Naive thymus-derived CD4-positive, alpha-beta T cell (primary cell): Measurements from ENCODE around the gene GLT1D1. TPM values are rescaled to one million over a fixed set of nuclear protein-coding genes. Genes with fewer than 3 reads are reported as not detected.

Source experiments
- ATAC-seq: fragments of 150-1000 bp; cut with Tn5 transposase; 2 replicates; pipeline ENCODE4 v1.10.0; 2021; ENCODE audit warnings: mild to moderate bottlenecking, moderate library complexity
- CTCF ChIA-PET: fragments of 350-600 bp; sonication (Branson Sonifier 250); formaldehyde crosslinking; loops from one replicate; lab custom pipeline; 2021; ENCODE audit warnings: antibody characterized with exemption; lab: Charles Lee
- POLR2A ChIA-PET: fragments of 350-600 bp; sonication (Branson Sonifier 250); formaldehyde crosslinking; loops from one replicate; lab custom pipeline; 2021; ENCODE audit warnings: antibody characterized with exemption, inconsistent platforms; lab: Charles Lee
- DNase-seq, 9 donors: peaks; one replicate each; pipeline versions ENCODE4 v3.0.0 to v3.0.0-alpha.2; 2020 to 2022; ENCODE audit warnings: mixed read lengths in 1 of 9
- H3K27ac ChIP-seq: one replicate; pipeline ENCODE4 v1.7.0; 2013; ENCODE audit warnings: mild to moderate bottlenecking, low read depth, low read length, moderate library complexity
- H3K27me3 ChIP-seq, 2 donors: one replicate each; pipeline ENCODE4 v1.7.0; 2013; ENCODE audit warnings: low read length in 2 of 2, mild to moderate bottlenecking in 2 of 2, moderate library complexity in 2 of 2; ENCODE audit not compliant: control insufficient read depth in 2 of 2, insufficient read depth in 2 of 2
- H3K36me3 ChIP-seq, 3 experiments: 1 replicate in 2 of 3; 2 replicates in 1 of 3; pipeline ENCODE4 v1.7.0; 2013; ENCODE audit warnings: low read length in 3 of 3, mild to moderate bottlenecking in 3 of 3, moderate library complexity in 1 of 3; ENCODE audit not compliant: insufficient read depth in 3 of 3, control insufficient read depth in 2 of 3
- H3K4me1 ChIP-seq, 2 donors: one replicate each; pipeline ENCODE4 v1.7.0; 2013; ENCODE audit warnings: low read length in 2 of 2, mild to moderate bottlenecking in 2 of 2, moderate library complexity in 1 of 2; ENCODE audit not compliant: control insufficient read depth in 2 of 2, insufficient read depth in 2 of 2
- H3K4me3 ChIP-seq: 2 replicates; pipeline ENCODE4 v1.7.0; 2013; ENCODE audit warnings: mild to moderate bottlenecking, low read length
- H3K9me3 ChIP-seq, 3 experiments: 1 replicate in 2 of 3; 2 replicates in 1 of 3; pipeline ENCODE4 v1.7.0; 2013; ENCODE audit warnings: low read length in 3 of 3; ENCODE audit not compliant: control insufficient read depth in 2 of 3
- H3K27ac Mint-ChIP-seq, 9 donors: one replicate each; pipeline ENCODE4 v1.8.0; 2020 to 2022; ENCODE audit warnings: mixed read lengths in 9 of 9, mild to moderate bottlenecking in 8 of 9, moderate library complexity in 5 of 9, inconsistent platforms in 2 of 9
- H3K27me3 Mint-ChIP-seq, 5 donors: one replicate each; pipeline ENCODE4 v1.8.0; 2021 to 2022; ENCODE audit warnings: mixed read lengths in 5 of 5, mild to moderate bottlenecking in 1 of 5
- H3K36me3 Mint-ChIP-seq, 5 donors: one replicate each; pipeline ENCODE4 v1.8.0; 2020 to 2022; ENCODE audit warnings: mixed read lengths in 5 of 5, mild to moderate bottlenecking in 3 of 5, inconsistent platforms in 1 of 5
- H3K4me1 Mint-ChIP-seq, 7 donors: one replicate each; pipeline ENCODE4 v1.8.0; 2020 to 2022; ENCODE audit warnings: mixed read lengths in 7 of 7, mild to moderate bottlenecking in 3 of 7, inconsistent platforms in 1 of 7
- H3K4me3 Mint-ChIP-seq, 10 donors: one replicate each; pipeline ENCODE4 v1.8.0; 2020 to 2022; ENCODE audit warnings: mild to moderate bottlenecking in 10 of 10, mixed read lengths in 10 of 10, moderate library complexity in 6 of 10, inconsistent platforms in 2 of 10
- H3K9me3 Mint-ChIP-seq, 11 donors: one replicate each; pipeline ENCODE4 v1.8.0; 2020 to 2022; ENCODE audit warnings: mixed read lengths in 11 of 11, mild to moderate bottlenecking in 4 of 11, inconsistent platforms in 1 of 11, moderate library complexity in 1 of 11
- intact Hi-C, 2 donors: fragments of 100-400 bp; cut with micrococcal nuclease; formaldehyde crosslinking; loops; one replicate each; pipeline ENCODE4 v1.15.1; 2023
- polyA plus RNA-seq, 2 donors: library from polyadenylated mRNA; unstranded; fragments of 300-500 nt; fragmentation: Illumina TruSeq; gene quantifications; one replicate each; pipeline ENCODE4 v1.2.3, GENCODE V29; 2021
- total RNA-seq, 6 experiments: library from RNA in 5 of 6; stranded (reverse) in 5 of 6; gene quantifications; 1 replicate in 5 of 6; 2 replicates in 1 of 6; pipeline ENCODE4 v1.2.3 and lab custom pipeline; 2021 to 2026

The GLT1D1 gene
- total and polyA plus RNA-seq, 7 experiments from 2014 or later = 0.11 to 16.9 (median 1.1) TPM; not detected in 3

DNA sequence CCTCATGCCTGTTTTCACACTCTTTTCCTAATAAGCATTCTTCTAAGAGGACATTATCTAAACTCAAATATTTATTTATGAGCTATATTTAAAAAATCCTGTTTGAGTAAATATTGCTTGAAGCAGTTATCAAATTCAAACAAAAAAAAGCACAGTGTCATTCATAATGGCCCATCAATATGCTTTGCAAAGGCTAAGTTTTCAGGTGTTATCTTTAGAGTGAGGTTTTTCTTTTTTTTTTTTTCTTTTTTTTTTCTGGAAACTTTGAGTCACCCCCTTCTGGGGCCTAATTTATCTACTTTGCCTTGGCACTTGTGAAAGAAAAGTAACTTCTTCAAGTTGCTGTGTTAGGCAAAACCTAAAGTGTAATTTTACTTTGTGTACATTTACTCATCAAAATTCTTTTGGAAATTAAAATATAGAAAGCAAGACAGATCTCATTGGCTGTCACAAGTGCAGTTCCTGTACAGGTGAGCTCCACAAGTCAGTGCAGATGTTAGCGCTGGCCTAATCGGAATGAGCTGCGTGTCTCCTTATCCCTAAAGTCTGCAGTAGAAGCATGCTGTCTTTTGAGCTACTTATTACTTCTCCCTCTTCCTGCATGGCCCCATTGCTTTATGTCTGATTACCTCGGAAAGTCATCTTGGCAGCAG is 53.3 kb downstream of the GLT1D1 start:
- Mint-ChIP-seq H3K27ac (no peak overlapping the region), H3K4me3 (no peak overlapping the region), H3K27me3 (peaks cover 0 to 5% (median 0%) of the 10 kb centered on the region in 5 donors), H3K36me3 (no peaks in the 10 kb centered on the region), H3K9me3 (peaks cover 0 to 3% (median 0%) of the 10 kb centered on the region in 11 donors), H3K4me1 (peaks cover 0 to 3% (median 0%) of the 10 kb centered on the region in 7 donors)
- Histone ChIP-seq H3K4me3 (no peak overlapping the region), H3K27me3 (no peaks in the 10 kb centered on the region), H3K27ac (no peak overlapping the region), H3K9me3 (no peaks in the 10 kb centered on the region), H3K36me3 (no peaks in the 10 kb centered on the region), H3K4me1 (no peaks in the 10 kb centered on the region)
- CTCF ChIA-PET = no interaction called here
- intact Hi-C loops = no loop called here
- POLR2A ChIA-PET = no interaction called here
- no peak for DNase-seq
- no peak for ATAC-seq

DNA sequence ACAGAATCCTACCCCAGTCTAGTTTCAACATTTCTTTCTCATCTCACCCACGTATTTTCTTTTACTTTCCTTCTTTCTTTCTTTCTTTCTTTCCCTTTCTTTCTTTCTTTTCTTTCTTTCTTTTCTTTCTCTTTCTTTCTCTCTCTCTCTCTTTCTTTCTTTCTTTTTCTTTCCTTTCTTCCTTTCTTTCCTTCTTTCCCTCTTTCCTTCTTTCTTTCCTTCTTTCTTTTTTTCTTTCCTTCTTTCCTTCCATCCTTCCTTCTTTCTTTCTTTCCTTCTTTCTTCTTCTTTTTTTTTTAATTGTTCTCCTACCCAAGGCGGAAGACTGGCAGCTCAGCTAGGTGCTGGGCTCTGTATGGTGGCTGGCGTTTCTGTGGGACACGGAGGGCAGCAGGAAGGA is 55.0 kb downstream of the GLT1D1 start:
- H3K27ac ChIP-seq = no peak overlapping the region
- ChIA-PET CTCF (no interaction called here), POLR2A (no interaction called here)
- no peaks in the 10 kb centered on the region for H3K4me1 ChIP-seq
- peaks cover 0 to 3% (median 0%) of the 10 kb centered on the region in 7 donors for H3K4me1 Mint-ChIP-seq
- H3K36me3 ChIP-seq = no peaks in the 10 kb centered on the region
- peaks cover 0 to 6% (median 0%) of the 10 kb centered on the region in 5 donors for H3K27me3 Mint-ChIP-seq
- H3K36me3 Mint-ChIP-seq = no peaks in the 10 kb centered on the region
- intact Hi-C loops = no loop called here
- ATAC-seq (no peak), DNase-seq (no peak)
- H3K9me3 ChIP-seq = no peaks in the 10 kb centered on the region
- H3K27me3 ChIP-seq = no peaks in the 10 kb centered on the region
- H3K4me3 Mint-ChIP-seq = no peak overlapping the region
- no peaks in the 10 kb centered on the region for H3K9me3 Mint-ChIP-seq
- peak overlapping the region in 1 of 9 donors; percentile 71 for H3K27ac Mint-ChIP-seq
- no peak overlapping the region for H3K4me3 ChIP-seq

DNA sequence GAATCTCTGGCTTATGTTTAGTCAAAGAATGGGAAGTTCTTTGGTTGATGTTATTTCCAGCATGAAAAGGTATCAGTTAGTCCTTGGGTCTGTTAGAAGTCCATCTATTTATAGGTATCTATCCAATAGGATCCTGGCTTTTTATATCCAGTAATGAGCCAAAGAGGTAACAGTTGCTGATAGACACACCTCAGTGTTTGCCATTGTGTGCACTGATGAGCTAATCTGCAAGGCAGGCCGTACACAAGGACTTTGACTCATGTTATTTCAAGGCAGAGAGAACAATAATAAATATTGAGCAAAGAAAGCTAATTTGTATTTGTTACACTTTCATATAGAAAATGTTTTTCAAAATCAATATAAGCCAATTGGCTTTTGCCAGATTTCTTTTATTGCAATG is 56.4 kb downstream of the GLT1D1 start:
- DNase-seq (no peak), ATAC-seq (no peak)
- POLR2A ChIA-PET = no interaction called here
- no peak overlapping the region for H3K4me3 ChIP-seq
- Mint-ChIP-seq H3K27ac (no peak overlapping the region), H3K4me1 (peaks cover 0 to 7% (median 1%) of the 10 kb centered on the region in 7 donors), H3K4me3 (no peak overlapping the region), H3K9me3 (no peaks in the 10 kb centered on the region), H3K27me3 (peaks cover 0 to 6% (median 0%) of the 10 kb centered on the region in 5 donors), H3K36me3 (no peaks in the 10 kb centered on the region)
- H3K27me3 ChIP-seq = no peaks in the 10 kb centered on the region
- no peaks in the 10 kb centered on the region for H3K9me3 ChIP-seq
- CTCF ChIA-PET = no interaction called here
- no peaks in the 10 kb centered on the region for H3K4me1 ChIP-seq
- H3K36me3 ChIP-seq = no peaks in the 10 kb centered on the region
- intact Hi-C loops = no loop called here
- no peak overlapping the region for H3K27ac ChIP-seq

DNA sequence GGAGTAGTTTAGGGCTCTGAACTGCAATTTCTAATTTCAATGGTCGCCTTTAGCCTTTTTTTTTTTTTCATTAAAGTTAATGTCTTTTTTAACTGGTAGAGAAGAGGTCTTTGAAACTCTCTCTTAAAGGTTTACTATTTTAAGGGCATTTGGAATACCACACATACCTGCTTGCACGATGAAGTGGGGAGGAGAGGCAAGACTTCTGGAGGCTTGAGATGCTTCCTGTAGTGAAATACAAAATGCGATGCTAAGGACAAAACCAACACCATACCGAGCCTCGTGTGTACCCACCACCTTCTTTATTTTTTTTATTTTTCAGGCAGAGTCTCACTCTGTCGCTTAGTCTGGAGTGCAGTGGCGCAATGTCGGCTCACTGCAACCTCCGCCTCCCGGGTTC is 57.4 kb downstream of the GLT1D1 start:
- Mint-ChIP-seq H3K36me3 (peaks cover 0 to 1% (median 0%) of the 10 kb centered on the region in 5 donors), H3K27me3 (peaks cover 0 to 7% (median 0%) of the 10 kb centered on the region in 5 donors), H3K9me3 (no peaks in the 10 kb centered on the region), H3K4me1 (peaks cover 0 to 16% (median 5%) of the 10 kb centered on the region in 7 donors), H3K4me3 (no peak overlapping the region), H3K27ac (no peak overlapping the region)
- ChIA-PET CTCF (no interaction called here), POLR2A (no interaction called here)
- DNase-seq (no peak), ATAC-seq (no peak)
- no peaks in the 10 kb centered on the region for H3K9me3 ChIP-seq
- no peak overlapping the region for H3K27ac ChIP-seq
- no peak overlapping the region for H3K4me3 ChIP-seq
- intact Hi-C loops = no loop called here
- H3K4me1 ChIP-seq = no peaks in the 10 kb centered on the region
- no peaks in the 10 kb centered on the region for H3K36me3 ChIP-seq
- H3K27me3 ChIP-seq = no peaks in the 10 kb centered on the region

DNA sequence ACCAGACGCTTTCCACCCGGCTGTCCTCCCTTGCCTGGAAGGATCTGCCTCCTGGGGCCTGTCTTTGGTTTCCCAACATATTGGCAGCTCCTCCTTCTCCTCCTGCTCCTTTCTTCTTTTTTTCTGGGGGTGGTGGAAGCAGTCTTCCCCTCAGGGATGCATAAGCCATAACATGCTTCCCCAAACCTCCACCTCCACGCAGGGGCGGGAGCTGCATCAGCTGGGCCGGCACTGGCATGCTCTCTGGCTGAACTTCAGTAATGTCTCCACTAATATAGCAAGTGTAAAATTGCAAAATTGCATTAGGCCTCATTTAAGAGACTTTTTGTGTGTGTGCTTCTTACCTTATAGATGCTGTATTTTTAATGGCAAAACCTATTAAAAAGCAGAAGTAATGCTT is 58.6 kb downstream of the GLT1D1 start:
- no peak overlapping the region for H3K4me3 Mint-ChIP-seq

DNA sequence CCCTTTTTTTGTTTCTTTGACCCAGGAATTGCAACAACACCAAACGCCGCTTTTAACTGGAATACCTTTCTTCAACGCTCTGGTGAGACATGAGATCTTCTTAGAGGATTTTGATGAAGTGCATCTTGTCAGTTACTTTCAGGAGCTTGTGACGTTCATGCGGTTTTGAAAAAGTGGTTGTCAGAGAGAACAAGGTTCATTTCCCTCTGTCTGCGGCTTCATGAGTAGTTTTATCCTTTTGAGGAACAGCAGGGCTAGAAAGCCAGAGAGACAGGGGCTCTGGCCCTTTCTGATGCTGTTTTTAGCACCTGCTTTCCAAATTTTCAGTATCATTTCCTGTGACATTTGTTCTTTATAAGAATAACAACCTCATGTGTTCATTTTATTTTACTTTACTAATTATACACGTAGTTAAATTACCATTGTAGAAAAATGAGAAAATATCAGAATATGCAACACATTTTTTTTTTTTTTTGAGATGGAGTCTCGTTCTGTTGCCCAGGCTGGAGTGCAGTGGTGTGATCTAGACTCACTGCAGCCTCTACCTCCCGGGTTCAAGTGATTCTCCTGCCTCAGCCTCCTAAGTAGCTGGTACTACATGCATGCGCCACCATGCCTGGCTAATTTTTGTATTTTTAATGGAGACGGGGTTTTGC is 61.8 kb downstream of the GLT1D1 start:
- POLR2A ChIA-PET = no interaction called here
- peaks cover 0 to 3% (median 0%) of the 10 kb centered on the region in 11 donors for H3K9me3 Mint-ChIP-seq

More for the DNA sequence above, 58.6 kb downstream of the GLT1D1 start:
- no peaks in the 10 kb centered on the region for H3K4me1 ChIP-seq
- DNase-seq (no peak), ATAC-seq (no peak)
- H3K9me3 ChIP-seq = no peaks in the 10 kb centered on the region
- H3K27me3 Mint-ChIP-seq = peaks cover 0 to 10% (median 0%) of the 10 kb centered on the region in 5 donors
- intact Hi-C loops = no loop called here
- H3K9me3 Mint-ChIP-seq = no peaks in the 10 kb centered on the region
- H3K36me3 Mint-ChIP-seq = peaks cover 0 to 3% (median 0%) of the 10 kb centered on the region in 5 donors
- H3K27ac ChIP-seq = no peak overlapping the region
- no peaks in the 10 kb centered on the region for H3K27me3 ChIP-seq
- H3K36me3 ChIP-seq = no peaks in the 10 kb centered on the region
- POLR2A ChIA-PET = no interaction called here
- CTCF ChIA-PET = no interaction called here
- H3K4me3 ChIP-seq = no peak overlapping the region
- H3K4me1 Mint-ChIP-seq = peaks cover 0 to 25% (median 9%) of the 10 kb centered on the region in 7 donors
- no peak overlapping the region for H3K27ac Mint-ChIP-seq

More for the DNA sequence above, 61.8 kb downstream of the GLT1D1 start:
- Histone ChIP-seq H3K36me3 (no peaks in the 10 kb centered on the region), H3K27ac (no peak overlapping the region), H3K27me3 (no peaks in the 10 kb centered on the region), H3K4me1 (no peaks in the 10 kb centered on the region), H3K9me3 (no peaks in the 10 kb centered on the region), H3K4me3 (no peak overlapping the region)
- H3K4me3 Mint-ChIP-seq = peak overlapping the region in 3 of 10 donors; percentile 6 to 70 (median 8)
- intact Hi-C loops = loop anchor here in 1 of 2 donors (2.0 kb wide), 1 partner anchor 94 kb away; no protein-coding TSS in a partner anchor
- H3K36me3 Mint-ChIP-seq = peaks cover 0 to 6% (median 0%) of the 10 kb centered on the region in 5 donors
- H3K4me1 Mint-ChIP-seq = peaks cover 0 to 35% (median 9%) of the 10 kb centered on the region in 7 donors
- peak; percentile 88 for ATAC-seq
- DNase-seq = peak in 8 of 9 donors; percentile 19 to 75 (median 50)
- peak overlapping the region in 4 of 9 donors; percentile 8 to 74 (median 33) for H3K27ac Mint-ChIP-seq
- CTCF ChIA-PET = no interaction called here
- H3K27me3 Mint-ChIP-seq = peaks cover 0 to 15% (median 0%) of the 10 kb centered on the region in 5 donors
